ENCODE data around the gene DENND1A.

Gene DENND1A

GRCh38 chr9:123679330-123679987 is 250.5 kb downstream of the DENND1A start:
- peak; percentile 31 for DNase-seq

DNA sequence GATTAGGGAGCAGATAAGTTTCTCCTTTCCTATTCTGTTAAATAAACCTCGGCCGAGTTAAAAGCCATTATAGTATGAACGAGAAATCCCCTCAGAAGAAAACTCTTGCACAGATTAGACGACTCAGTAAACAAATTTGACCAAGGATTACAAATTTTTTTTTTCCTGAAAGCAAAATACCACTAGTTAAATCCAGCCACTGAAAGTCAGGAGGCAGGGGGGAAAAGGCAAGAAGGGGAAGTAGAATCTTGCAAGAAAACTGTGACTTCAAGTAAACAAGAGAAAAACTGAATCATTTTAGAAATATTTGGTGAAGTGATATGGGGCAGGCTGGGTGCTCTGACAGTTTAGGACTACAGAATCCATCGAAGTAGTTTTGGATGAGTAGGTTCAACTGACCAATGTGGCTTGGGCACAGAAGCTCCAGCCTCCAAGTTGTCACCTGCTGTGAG is 251.0 kb downstream of the DENND1A start:
- no peak for DNase-seq

DNA sequence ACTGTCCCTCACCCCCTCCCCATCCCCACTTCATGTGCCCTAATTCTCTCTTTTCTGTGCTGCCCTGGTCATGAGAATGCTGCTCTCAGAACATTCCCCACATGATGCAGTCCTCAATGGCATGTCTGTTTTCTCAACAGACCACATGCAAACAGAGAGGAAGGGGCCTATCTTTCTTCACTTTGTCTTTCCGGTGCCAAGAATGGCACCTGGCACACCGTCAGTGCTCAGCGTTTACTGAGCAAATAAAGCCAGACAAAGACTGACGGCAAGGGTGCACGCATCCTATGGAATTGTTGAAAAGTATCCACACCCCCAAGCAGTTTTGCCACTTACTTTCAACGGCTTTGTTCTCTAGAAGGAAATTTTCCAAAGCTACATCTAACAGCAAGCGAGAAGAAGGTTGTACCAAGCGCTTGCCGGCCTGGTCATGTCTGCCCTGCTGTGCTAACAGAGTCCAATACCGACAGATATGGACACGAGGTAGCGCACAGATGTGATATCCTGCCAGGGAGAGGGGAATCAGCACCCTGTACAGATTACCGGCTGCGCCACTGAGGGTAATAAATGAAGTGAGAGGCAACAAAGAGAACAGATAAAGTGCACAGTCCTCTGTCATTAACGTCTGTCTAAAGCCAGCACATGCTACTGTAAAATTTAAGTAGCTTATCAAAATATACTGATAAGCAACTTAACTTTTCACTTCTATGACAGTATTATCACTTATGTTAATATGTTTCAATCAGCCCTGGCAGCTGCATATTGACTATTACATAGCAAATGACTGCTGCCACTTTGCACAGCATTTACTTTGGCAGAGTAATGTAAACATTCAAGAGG is 251.7 kb downstream of the DENND1A start:
- DNase-seq, result no peak

DNA sequence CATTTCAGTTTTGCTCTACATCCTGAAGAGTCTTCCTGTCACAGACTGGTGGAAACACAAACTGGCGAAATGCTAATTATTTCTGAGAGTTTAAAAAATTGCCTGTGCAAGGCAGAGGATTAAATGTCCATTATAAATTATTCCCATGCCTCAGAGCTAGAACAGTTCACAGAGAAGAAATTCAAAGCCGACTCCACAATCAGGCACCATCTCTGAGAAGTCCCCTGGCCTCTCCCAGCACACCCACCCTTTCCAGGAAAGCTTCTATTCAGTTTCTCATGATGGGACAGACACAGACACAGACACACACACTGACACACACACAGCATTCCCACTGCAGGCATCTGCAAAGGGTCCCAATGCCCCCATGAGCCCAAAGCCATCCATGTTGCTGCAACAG is 253.1 kb downstream of the DENND1A start:
- no peak for DNase-seq

DNA sequence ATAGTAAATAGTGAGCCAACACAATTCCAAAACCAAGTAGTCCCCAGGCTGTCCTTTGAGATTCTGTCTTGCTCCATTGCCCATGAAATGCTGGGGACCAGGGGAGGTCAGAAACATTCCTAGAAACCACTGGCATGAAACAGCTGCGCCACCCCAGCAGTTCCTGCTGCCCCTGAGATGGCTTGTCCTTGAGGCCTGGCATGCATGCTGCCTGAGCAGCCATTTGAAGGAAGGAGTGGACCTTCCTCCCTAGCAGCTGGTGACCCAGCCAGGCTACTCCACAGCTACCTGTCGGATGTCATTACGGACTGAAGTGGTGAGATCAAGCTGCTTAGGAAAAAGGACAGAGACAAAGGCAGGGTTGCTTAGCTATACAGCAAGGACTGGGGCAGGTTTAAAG is 260.6 kb downstream of the DENND1A start:
- no peak for DNase-seq

- DNase-seq, result no peak
These were observed 266.4 kb downstream of the DENND1A start for GRCh38 chr9:123663529-123663928.

- no peak for DNase-seq
These were observed 267.7 kb downstream of the DENND1A start for GRCh38 chr9:123662057-123662776.

GRCh38 chr9:123660691-123661466 is 269.0 kb downstream of the DENND1A start:
- no peak for DNase-seq

- DNase-seq, result no peak
These were observed 270.6 kb downstream of the DENND1A start for GRCh38 chr9:123659358-123659757.

- no peak for DNase-seq
These were observed 271.1 kb downstream of the DENND1A start for GRCh38 chr9:123658792-123659191.

DNA sequence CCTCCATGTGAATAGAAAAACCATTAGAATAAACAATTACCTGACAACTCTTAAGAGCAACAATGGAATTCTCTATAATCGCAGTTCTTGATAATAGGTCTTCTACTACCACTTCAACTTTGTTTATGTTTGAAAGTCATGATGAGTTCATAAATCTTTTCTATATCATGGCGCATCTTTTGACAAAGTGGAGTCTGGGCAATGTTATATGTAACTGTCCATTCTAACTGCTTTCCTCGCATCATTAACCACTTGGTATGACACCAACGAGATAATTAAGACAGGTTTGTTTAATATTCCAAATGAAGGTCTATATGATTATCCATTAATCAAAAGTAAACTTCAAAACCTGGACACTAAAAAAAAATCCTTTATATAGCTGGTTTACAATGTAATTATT is 272.0 kb downstream of the DENND1A start:
- no peak for DNase-seq

GRCh38 chr9:123657099-123657498 is 272.8 kb downstream of the DENND1A start:
- DNase-seq, result no peak

- DNase-seq, result no peak
These were observed 273.4 kb downstream of the DENND1A start for GRCh38 chr9:123656565-123656964.

DNA sequence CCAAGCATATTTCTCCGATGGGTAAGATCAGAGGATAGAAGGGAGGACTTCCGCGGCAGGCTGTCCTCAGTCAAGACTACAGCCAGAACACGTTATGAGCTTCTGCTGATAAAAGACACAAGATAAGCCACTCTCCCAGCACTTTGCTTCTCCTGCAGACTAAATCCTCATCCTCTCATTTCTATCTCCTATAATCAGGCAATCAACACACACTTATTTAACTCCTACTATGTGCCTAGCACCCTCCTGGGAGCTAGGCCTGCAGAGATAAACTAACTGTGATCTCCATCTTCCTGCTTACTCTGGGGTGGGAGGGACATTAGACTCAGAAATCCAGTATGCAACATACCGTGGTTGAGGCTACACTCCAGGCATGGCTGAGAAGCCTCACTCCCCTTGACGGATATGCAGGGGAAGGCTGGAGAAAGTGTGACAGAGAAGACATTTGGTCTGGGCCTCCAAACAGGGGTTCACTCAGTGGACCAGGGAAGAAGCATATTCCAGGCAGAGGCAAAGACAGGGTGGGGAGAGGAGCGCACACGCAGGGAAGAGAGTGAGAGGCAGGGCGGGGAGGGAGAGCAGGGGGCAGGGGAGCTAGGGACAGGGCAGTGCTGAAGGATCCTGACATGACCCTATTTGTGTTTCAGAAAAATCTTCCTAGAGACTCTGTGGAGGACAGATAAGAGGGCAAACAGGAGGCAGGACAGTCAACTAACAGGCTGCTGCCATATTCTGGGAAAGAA is 274.1 kb downstream of the DENND1A start:
- DNase-seq, result no peak

GRCh38 chr9:123654994-123655637 is 274.8 kb downstream of the DENND1A start:
- no peak for DNase-seq

DNA sequence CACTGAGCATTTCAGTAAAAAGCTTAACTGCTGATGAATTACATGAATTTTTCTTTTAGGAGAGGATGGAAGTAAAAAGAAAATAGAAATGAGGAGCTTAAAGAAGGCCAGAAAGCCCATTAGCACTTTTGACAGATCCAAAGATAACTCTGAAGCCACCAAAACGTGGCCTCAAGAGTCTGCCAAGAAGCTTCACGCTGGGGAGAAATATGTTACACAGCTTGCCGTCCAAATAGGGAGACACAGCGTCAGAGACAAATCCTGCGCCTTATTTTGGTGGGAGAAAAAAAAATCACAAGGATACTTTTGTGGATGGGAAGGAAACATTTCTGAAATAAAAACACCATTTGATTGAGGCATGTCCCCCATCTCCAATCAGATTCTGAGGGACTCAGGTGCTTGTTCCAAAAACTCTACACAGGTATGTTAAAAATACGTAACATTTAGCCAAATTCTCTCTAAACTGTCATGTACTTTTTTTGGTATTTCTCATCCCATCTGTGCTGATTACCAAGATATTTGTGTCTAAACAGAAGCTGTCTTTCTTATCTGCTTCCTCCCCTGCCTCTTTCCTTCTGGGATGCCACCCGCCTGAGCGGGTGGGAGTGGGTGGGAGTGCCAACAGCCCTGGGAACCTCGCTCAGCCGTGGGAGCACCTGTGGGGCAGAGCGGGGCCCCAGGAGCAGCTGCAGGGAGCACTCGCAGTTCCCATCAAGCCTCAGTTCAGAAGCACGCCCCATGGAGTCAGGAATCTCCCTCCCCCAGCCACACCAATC is 275.5 kb downstream of the DENND1A start:
- DNase-seq, result no peak

DNA sequence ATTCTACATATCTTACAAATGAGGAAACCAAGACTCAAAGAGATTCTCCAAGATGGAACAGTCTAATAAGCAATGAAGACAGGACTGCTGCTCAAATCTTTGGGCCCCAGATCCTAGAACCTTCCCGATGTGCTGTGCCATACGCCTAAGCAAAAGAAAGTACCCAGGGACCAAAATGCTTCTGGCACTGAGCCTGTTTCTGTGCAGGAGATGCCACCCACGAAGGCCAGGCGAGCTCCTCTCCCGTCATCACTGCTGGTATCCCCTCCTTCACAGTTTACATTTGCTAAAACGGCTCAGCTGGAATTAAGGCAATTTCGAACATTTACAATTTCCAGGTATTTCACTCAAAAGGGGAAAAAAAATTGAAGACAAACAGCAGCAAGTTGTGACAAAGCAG is 277.5 kb downstream of the DENND1A start:
- DNase-seq, result no peak

GRCh38 chr9:123651871-123652270 is 278.1 kb downstream of the DENND1A start:
- DNase-seq, result no peak

- no peak for DNase-seq
These were observed 278.7 kb downstream of the DENND1A start for GRCh38 chr9:123651273-123651672.

GRCh38 chr9:123649909-123650308 is 280.0 kb downstream of the DENND1A start:
- DNase-seq, result no peak

DNA sequence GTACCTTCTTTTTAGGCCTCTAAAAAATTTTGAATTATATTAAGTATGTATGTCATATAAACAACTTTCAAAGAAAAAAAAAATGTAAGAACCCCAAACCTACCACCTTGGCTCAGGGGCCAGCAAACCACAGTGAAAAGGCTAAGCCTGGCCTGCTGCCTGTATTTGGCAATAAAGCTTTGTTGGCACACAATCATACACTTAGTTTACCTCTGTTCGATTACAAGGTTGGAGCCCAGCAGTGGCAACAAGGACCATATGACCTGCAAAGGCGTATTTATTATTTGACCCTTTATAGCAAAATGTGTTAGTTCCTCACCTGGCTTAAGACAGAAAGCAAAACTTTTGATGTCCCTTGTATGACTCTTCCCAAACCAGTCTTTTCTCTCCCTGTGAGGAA is 282.8 kb downstream of the DENND1A start:
- DNase-seq, result no peak

Data from stimulated activated CD4-positive, alpha-beta T cell treated with anti-CD3 and anti-CD28 coated beads, Interleukin-15, amount 100 ng/mL, for 24 hours (primary cell).